Epithelial cell of esophagus (primary cell): ENCODE measurements around the gene TAX1BP3.
"Not testable (repeated sequence)": the region's sequence is repeated elsewhere in the genome, so short reads cannot be mapped to it uniquely, and the experiment has no call there.

Experiments used
- DNase-seq: peaks from one replicate; pipeline ENCODE4 v3.0.0; 2010; ENCODE audit warnings: low read depth
- H3K4me3 ChIP-seq: 2 replicates; pipeline ENCODE4 v1.5.1; 2011; ENCODE audit warnings: mild to moderate bottlenecking, low read length, control low read depth
- TF ChIP-seq, protein P1 (sequence below): IDR thresholded peaks from 2 replicates; pipeline ENCODE4 v1.5.1; 2011; ENCODE audit warnings: low read depth, mild to moderate bottlenecking, low read length, control low read depth, inconsistent platforms; ENCODE audit not compliant: insufficient read depth; ENCODE audit errors: missing control alignments

TAX1BP3 gene, protein sequence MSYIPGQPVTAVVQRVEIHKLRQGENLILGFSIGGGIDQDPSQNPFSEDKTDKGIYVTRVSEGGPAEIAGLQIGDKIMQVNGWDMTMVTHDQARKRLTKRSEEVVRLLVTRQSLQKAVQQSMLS

DNA sequence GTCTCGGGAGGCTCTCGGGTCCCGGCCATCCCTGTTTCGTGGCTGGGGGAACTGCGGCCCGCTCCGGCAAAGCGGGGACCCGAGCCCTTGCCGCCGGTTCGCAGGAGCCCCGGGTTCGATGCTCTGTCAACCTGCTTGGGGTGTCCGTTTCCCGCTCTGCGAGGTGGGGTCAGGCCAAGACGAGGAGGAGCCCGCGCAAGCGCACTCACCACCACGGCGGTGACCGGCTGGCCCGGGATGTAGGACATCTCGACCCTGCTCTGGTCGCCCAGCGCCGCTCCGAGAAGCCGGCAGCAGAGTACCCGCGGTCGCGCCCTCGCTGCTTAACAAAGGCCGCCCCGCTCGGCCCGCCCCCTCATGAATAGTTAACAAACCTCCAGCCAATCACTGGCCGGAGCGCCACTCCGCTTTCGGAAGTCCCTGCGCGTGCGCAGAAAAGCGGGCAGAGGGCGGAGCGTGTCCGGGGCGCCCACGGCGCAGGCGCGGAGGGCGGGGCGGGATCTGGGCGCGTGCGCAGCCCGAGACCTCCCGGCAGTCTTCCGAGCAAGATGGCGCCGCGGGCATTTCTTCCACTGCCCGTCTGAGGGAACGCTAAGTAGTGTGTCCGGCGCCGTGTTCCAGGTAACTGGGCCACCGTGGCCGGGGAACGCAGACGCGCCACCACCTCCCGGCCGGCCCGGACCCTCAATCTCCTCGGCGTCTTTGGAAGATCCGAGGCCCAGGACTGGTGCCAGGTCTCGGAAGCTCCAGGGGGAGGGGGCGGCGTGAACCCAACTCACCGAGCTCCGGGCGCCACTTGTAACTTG is at the start of gene TAX1BP3, which contains the start of gene EMC6:
Gene TAX1BP3 (minus strand): TSS at position 300 of the 806 bp plus-strand sequence. CDS start 52 bp downstream, at position 248.
Gene EMC6 (plus strand): TSS at position 534 of the 806 bp plus-strand sequence. CDS start 335 bp downstream, outside the sequence.
- peak within 1 kb of the TSS; percentile 94 for H3K4me3 ChIP-seq
- DNase-seq: peak; percentile 97
- TF ChIP-seq, protein P1, sequence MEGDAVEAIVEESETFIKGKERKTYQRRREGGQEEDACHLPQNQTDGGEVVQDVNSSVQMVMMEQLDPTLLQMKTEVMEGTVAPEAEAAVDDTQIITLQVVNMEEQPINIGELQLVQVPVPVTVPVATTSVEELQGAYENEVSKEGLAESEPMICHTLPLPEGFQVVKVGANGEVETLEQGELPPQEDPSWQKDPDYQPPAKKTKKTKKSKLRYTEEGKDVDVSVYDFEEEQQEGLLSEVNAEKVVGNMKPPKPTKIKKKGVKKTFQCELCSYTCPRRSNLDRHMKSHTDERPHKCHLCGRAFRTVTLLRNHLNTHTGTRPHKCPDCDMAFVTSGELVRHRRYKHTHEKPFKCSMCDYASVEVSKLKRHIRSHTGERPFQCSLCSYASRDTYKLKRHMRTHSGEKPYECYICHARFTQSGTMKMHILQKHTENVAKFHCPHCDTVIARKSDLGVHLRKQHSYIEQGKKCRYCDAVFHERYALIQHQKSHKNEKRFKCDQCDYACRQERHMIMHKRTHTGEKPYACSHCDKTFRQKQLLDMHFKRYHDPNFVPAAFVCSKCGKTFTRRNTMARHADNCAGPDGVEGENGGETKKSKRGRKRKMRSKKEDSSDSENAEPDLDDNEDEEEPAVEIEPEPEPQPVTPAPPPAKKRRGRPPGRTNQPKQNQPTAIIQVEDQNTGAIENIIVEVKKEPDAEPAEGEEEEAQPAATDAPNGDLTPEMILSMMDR: no peak

- TF ChIP-seq, protein P1: no peak
- no peak for DNase-seq
Measured at GRCh38 chr17:3715296-3715695, 46.9 kb upstream of the TAX1BP3 start.

DNA sequence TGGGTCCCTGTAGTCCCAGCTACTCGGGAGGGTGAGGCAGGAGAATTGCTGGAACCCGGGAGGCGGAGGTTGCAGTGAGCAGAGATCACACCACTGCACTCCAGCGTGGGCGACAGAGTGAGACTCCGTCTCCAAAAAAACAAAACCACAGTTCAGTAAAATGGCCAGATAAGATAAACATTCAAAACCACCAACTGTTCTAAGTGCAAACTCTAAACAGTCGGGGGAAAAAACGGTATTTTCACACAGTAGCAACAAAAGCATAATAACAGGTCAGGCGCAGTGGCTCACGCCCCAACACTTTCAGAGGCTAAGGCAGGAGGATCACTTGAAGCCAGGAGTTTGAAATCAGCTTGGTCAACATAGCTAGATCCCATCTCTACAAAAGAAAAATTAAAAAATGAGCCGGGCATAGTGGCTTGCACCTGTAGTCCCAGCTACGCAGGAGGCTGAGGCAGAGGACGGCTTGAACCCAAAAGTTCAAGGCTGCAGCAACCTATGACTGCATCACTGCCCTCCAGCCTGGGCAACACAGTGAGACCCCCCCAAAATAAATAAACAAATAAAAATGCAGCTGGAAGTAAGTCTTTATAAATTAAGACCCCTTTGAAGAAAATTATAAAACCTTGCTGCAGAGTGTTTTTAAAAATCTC is 44.6 kb upstream of the TAX1BP3 start:
- H3K4me3 ChIP-seq: no peak overlapping the region
- TF ChIP-seq, protein P1: no peak
- DNase-seq: no peak

More at GRCh38 chr17:3715296-3715695, 46.9 kb upstream of the TAX1BP3 start:
- H3K4me3 ChIP-seq: no peak overlapping the region

- TF ChIP-seq, protein P1: no peak
- no peak overlapping the region for H3K4me3 ChIP-seq
- DNase-seq: peak; percentile 55
Measured at GRCh38 chr17:3710951-3711383, 42.6 kb upstream of the TAX1BP3 start.

DNA sequence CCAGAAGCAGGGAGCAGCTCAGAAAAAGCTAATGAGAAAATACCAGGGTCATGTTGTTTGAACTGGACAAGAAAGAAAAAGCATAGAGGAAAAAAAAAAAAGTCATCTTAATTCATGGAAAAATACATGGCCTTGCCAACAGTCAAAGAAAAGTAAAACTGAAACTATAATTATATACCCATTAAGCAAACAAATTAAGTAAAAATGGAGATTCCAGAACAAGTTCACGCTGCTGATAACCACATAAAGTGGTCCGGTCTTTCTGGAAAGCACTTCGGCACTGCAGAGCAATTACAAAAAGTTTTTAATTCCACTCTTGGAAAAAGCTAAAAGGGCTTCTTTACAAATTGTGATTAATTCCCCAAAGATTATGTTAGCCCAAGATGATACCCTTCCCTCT is 40.0 kb upstream of the TAX1BP3 start:
- DNase-seq: no peak
- H3K4me3 ChIP-seq: no peak overlapping the region
- TF ChIP-seq, protein P1: no peak

- DNase-seq: not testable (repeated sequence)
Measured at GRCh38 chr17:3705718-3705984, 37.3 kb upstream of the TAX1BP3 start.

DNA sequence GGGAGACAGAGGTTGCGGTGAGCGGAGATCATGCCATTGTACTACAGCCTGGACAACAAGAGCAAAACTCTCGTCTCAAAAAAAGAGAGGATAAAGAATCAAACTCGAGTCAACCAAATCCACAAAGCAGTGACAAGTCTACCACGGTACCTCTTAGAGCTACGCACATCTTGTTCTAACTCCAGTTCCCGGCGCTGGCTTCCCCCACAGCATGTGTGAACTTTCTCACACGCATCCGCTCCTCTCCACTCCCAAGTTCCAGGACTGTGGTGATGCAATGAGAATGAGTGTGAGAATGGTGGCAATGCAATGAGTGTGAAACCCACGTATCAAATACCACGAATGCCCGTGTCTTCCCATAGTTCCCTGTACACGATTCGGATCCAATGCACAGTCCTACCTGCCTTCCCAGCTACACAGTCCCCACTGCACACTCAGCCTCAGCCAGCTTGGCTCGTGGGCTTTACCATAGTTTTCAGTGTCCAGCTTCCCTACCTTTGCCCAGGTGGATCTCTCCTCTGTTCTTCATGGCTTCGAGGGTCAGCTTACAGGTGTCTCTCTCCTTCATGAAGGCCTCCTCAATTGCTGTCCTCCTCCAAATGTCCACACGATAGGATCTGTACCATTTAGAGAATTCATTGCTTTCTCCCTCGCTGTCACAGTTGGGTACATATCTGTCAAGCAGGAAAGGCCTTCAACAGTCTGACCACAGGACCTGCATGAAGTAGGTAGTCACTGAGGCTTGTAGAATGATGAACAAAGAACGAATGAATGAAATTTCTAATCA is 36.7 kb upstream of the TAX1BP3 start:
- no peak overlapping the region for H3K4me3 ChIP-seq
- DNase-seq: no peak
- TF ChIP-seq, protein P1: no peak

More at GRCh38 chr17:3705718-3705984, 37.3 kb upstream of the TAX1BP3 start:
- not testable (repeated sequence) for H3K4me3 ChIP-seq

GRCh38 chr17:3702041-3702539 is 33.7 kb upstream of the TAX1BP3 start:
- not testable (repeated sequence) for DNase-seq, H3K4me3 ChIP-seq
